IgD-negative memory B cell (primary cell): ENCODE measurements around the gene CACNB2. TPM values are rescaled to one million over a fixed set of nuclear protein-coding genes. Genes with fewer than 3 reads are reported as not detected.
"Not testable (repeated sequence)": the region's sequence is repeated elsewhere in the genome, so short reads cannot be mapped to it uniquely, and the experiment has no call there.

Experiments
- H3K27ac Mint-ChIP-seq, 3 donors: one replicate each; pipeline ENCODE4 v1.8.0; 2020 to 2022; ENCODE audit warnings: mild to moderate bottlenecking in 3 of 3, mixed read lengths in 3 of 3, moderate library complexity in 1 of 3
- H3K27me3 Mint-ChIP-seq: one replicate; pipeline ENCODE4 v1.8.0; 2021; ENCODE audit warnings: mixed read lengths
- H3K36me3 Mint-ChIP-seq: one replicate; pipeline ENCODE4 v1.8.0; 2020; ENCODE audit warnings: mild to moderate bottlenecking, mixed read lengths
- H3K4me1 Mint-ChIP-seq, 3 donors: one replicate each; pipeline ENCODE4 v1.8.0; 2020 to 2022; ENCODE audit warnings: mixed read lengths in 3 of 3, mild to moderate bottlenecking in 1 of 3
- H3K4me3 Mint-ChIP-seq, 4 donors: one replicate each; pipeline ENCODE4 v1.8.0; 2020 to 2022; ENCODE audit warnings: mild to moderate bottlenecking in 4 of 4, mixed read lengths in 4 of 4, moderate library complexity in 3 of 4
- H3K9me3 Mint-ChIP-seq, 3 donors: one replicate each; pipeline ENCODE4 v1.8.0; 2020 to 2021; ENCODE audit warnings: mixed read lengths in 3 of 3, mild to moderate bottlenecking in 1 of 3
- polyA plus RNA-seq: library from polyadenylated mRNA; unstranded; fragments of 300-500 nt; fragmentation: Illumina TruSeq; gene quantifications from one replicate; pipeline ENCODE4 v1.2.3, GENCODE V29; 2021

The CACNB2 gene
- polyA plus RNA-seq, 1 donor from 2014 or later, result 0.79 TPM

GRCh38 chr10:18445635-18446034 lies 305.4 kb downstream of the CACNB2 start:
- H3K27me3 Mint-ChIP-seq, H3K27ac Mint-ChIP-seq, H3K9me3 Mint-ChIP-seq, H3K36me3 Mint-ChIP-seq, H3K4me3 Mint-ChIP-seq, H3K4me1 Mint-ChIP-seq: not testable (repeated sequence)

- Mint-ChIP-seq H3K9me3 (no peaks in the 10 kb centered on the region), H3K27me3 (peaks cover 4% of the 10 kb centered on the region), H3K4me1 (peaks cover 0 to 6% (median 2%) of the 10 kb centered on the region in 3 donors), H3K27ac (no peak overlapping the region), H3K4me3 (no peak overlapping the region), H3K36me3 (peaks cover 3% of the 10 kb centered on the region)
These were observed 306.0 kb downstream of the CACNB2 start for GRCh38 chr10:18446205-18446604.

GRCh38 chr10:18449611-18450026 lies 309.4 kb downstream of the CACNB2 start:
- H3K9me3 Mint-ChIP-seq, result no peaks in the 10 kb centered on the region
- H3K4me3 Mint-ChIP-seq, result no peak overlapping the region
- H3K4me1 Mint-ChIP-seq, result peaks cover 0 to 6% (median 3%) of the 10 kb centered on the region in 3 donors
- H3K36me3 Mint-ChIP-seq, result peaks cover 3% of the 10 kb centered on the region
- H3K27ac Mint-ChIP-seq, result no peak overlapping the region
- H3K27me3 Mint-ChIP-seq, result peaks cover 4% of the 10 kb centered on the region

GRCh38 chr10:18450298-18450697 lies 310.1 kb downstream of the CACNB2 start:
- no peak overlapping the region for H3K27ac Mint-ChIP-seq
- no peaks in the 10 kb centered on the region for H3K9me3 Mint-ChIP-seq
- peaks cover 3% of the 10 kb centered on the region for H3K36me3 Mint-ChIP-seq
- peaks cover 2% of the 10 kb centered on the region for H3K27me3 Mint-ChIP-seq
- no peak overlapping the region for H3K4me3 Mint-ChIP-seq
- peaks cover 0 to 6% (median 3%) of the 10 kb centered on the region in 3 donors for H3K4me1 Mint-ChIP-seq

GRCh38 chr10:18455086-18455884 lies 315.1 kb downstream of the CACNB2 start:
- Mint-ChIP-seq H3K9me3 (no peaks in the 10 kb centered on the region), H3K4me1 (peaks cover 4 to 8% (median 5%) of the 10 kb centered on the region in 3 donors), H3K36me3 (no peaks in the 10 kb centered on the region), H3K27me3 (no peaks in the 10 kb centered on the region), H3K4me3 (no peak overlapping the region), H3K27ac (peak overlapping the region in 1 of 3 donors; percentile 81)

- Mint-ChIP-seq H3K27ac (no peak overlapping the region), H3K36me3 (no peaks in the 10 kb centered on the region), H3K27me3 (no peaks in the 10 kb centered on the region), H3K4me1 (peaks cover 4 to 10% (median 4%) of the 10 kb centered on the region in 3 donors), H3K9me3 (no peaks in the 10 kb centered on the region), H3K4me3 (no peak overlapping the region)
These were observed 316.8 kb downstream of the CACNB2 start for GRCh38 chr10:18456984-18457383.

- no peak overlapping the region for H3K27ac Mint-ChIP-seq
- H3K9me3 Mint-ChIP-seq, result peaks cover 0 to 1% (median 0%) of the 10 kb centered on the region in 3 donors
- no peaks in the 10 kb centered on the region for H3K36me3 Mint-ChIP-seq
- H3K4me1 Mint-ChIP-seq, result peaks cover 4 to 9% (median 4%) of the 10 kb centered on the region in 3 donors
- peaks cover 2% of the 10 kb centered on the region for H3K27me3 Mint-ChIP-seq
- no peak overlapping the region for H3K4me3 Mint-ChIP-seq
These were observed 319.8 kb downstream of the CACNB2 start for GRCh38 chr10:18460032-18460431.

GRCh38 chr10:18463673-18464211 lies 323.5 kb downstream of the CACNB2 start:
- no peak overlapping the region for H3K4me3 Mint-ChIP-seq
- H3K27ac Mint-ChIP-seq, result no peak overlapping the region
- peaks cover 0 to 2% (median 0%) of the 10 kb centered on the region in 3 donors for H3K4me1 Mint-ChIP-seq
- peaks cover 2% of the 10 kb centered on the region for H3K27me3 Mint-ChIP-seq
- H3K9me3 Mint-ChIP-seq, result peaks cover 0 to 1% (median 0%) of the 10 kb centered on the region in 3 donors
- H3K36me3 Mint-ChIP-seq, result no peaks in the 10 kb centered on the region

- Mint-ChIP-seq H3K27me3 (peaks cover 3% of the 10 kb centered on the region), H3K4me3 (no peak overlapping the region), H3K27ac (no peak overlapping the region), H3K36me3 (no peaks in the 10 kb centered on the region), H3K9me3 (no peaks in the 10 kb centered on the region), H3K4me1 (peaks cover 0 to 5% (median 2%) of the 10 kb centered on the region in 3 donors)
These were observed 328.9 kb downstream of the CACNB2 start for GRCh38 chr10:18469125-18469524.

- H3K9me3 Mint-ChIP-seq, result peaks cover 0 to 2% (median 0%) of the 10 kb centered on the region in 3 donors
- H3K36me3 Mint-ChIP-seq, result no peaks in the 10 kb centered on the region
- no peak overlapping the region for H3K4me3 Mint-ChIP-seq
- peaks cover 0 to 5% (median 2%) of the 10 kb centered on the region in 3 donors for H3K4me1 Mint-ChIP-seq
- H3K27me3 Mint-ChIP-seq, result peaks cover 3% of the 10 kb centered on the region
- no peak overlapping the region for H3K27ac Mint-ChIP-seq
These were observed 332.8 kb downstream of the CACNB2 start for GRCh38 chr10:18472977-18473376.

- Mint-ChIP-seq H3K27ac (no peak overlapping the region), H3K4me1 (peaks cover 0 to 5% (median 2%) of the 10 kb centered on the region in 3 donors), H3K36me3 (no peaks in the 10 kb centered on the region), H3K9me3 (peaks cover 0 to 2% (median 0%) of the 10 kb centered on the region in 3 donors), H3K27me3 (peaks cover 3% of the 10 kb centered on the region), H3K4me3 (no peak overlapping the region)
These were observed 333.3 kb downstream of the CACNB2 start for GRCh38 chr10:18473424-18474117.

GRCh38 chr10:18474118-18474455 lies 333.9 kb downstream of the CACNB2 start:
- H3K9me3 Mint-ChIP-seq, result peaks cover 0 to 2% (median 0%) of the 10 kb centered on the region in 3 donors
- H3K36me3 Mint-ChIP-seq, result no peaks in the 10 kb centered on the region
- peaks cover 0 to 5% (median 2%) of the 10 kb centered on the region in 3 donors for H3K4me1 Mint-ChIP-seq
- no peak overlapping the region for H3K4me3 Mint-ChIP-seq
- no peak overlapping the region for H3K27ac Mint-ChIP-seq
- H3K27me3 Mint-ChIP-seq, result peaks cover 3% of the 10 kb centered on the region

- Mint-ChIP-seq H3K27me3 (peaks cover 3% of the 10 kb centered on the region), H3K4me3 (no peak overlapping the region), H3K36me3 (no peaks in the 10 kb centered on the region), H3K9me3 (peaks cover 0 to 2% (median 0%) of the 10 kb centered on the region in 3 donors), H3K4me1 (peaks cover 0 to 5% (median 2%) of the 10 kb centered on the region in 3 donors), H3K27ac (no peak overlapping the region)
These were observed 335.9 kb downstream of the CACNB2 start for GRCh38 chr10:18476076-18476647.

GRCh38 chr10:18478354-18478753 lies 338.1 kb downstream of the CACNB2 start:
- Mint-ChIP-seq H3K27me3 (peaks cover 3% of the 10 kb centered on the region), H3K27ac (no peak overlapping the region), H3K9me3 (peaks cover 0 to 2% (median 0%) of the 10 kb centered on the region in 3 donors), H3K4me3 (no peak overlapping the region), H3K4me1 (no peaks in the 10 kb centered on the region), H3K36me3 (no peaks in the 10 kb centered on the region)

GRCh38 chr10:18479502-18479901 lies 339.3 kb downstream of the CACNB2 start:
- peaks cover 0 to 2% (median 0%) of the 10 kb centered on the region in 3 donors for H3K9me3 Mint-ChIP-seq
- H3K4me3 Mint-ChIP-seq, result no peak overlapping the region
- H3K4me1 Mint-ChIP-seq, result no peaks in the 10 kb centered on the region
- no peaks in the 10 kb centered on the region for H3K36me3 Mint-ChIP-seq
- no peak overlapping the region for H3K27ac Mint-ChIP-seq
- H3K27me3 Mint-ChIP-seq, result no peaks in the 10 kb centered on the region
